IMR-90 (cell line): ENCODE measurements around the gene EFEMP1. TPM values are rescaled to one million over a fixed set of nuclear protein-coding genes. Genes with fewer than 3 reads are reported as not detected.
A peak's percentile ranks its signal among the peaks of the same experiment; 100 is the strongest.

Experiments used
- ATAC-seq: fragments of 200-7000 bp; cut with Tn5 transposase; 2 replicates; pipeline ENCODE4 v1.9.1; 2020; ENCODE audit warnings: low read depth, mild to moderate bottlenecking, moderate library complexity
- BruUV-seq: library from RNA; stranded (reverse); fragments of 400-500 nt; replicated peaks from 2 replicates; lab custom pipeline; 2021; lab: Mats Ljungman, UMichigan
- CTCF ChIA-PET: fragments of 300-600 bp; formaldehyde crosslinking; extraction: SDS; loops from one replicate; lab custom pipeline; 2021; ENCODE audit warnings: antibody characterized with exemption; lab: Yijun Ruan, JAX
- POLR2A ChIA-PET: fragments of 300-600 bp; sonication (Branson Sonifier 250); formaldehyde crosslinking; loops from one replicate; lab custom pipeline; 2022; ENCODE audit warnings: antibody characterized with exemption; ENCODE audit not compliant: unreplicated experiment; lab: Charles Lee
- DNase-seq: peaks from one replicate; pipeline ENCODE4 v3.0.0; 2013
- H2AFZ ChIP-seq: replicated peaks from 2 replicates; pipeline ENCODE3; 2013; ENCODE audit warnings: low read length, mild to moderate bottlenecking; ENCODE audit not compliant: poor library complexity
- H2AK5ac ChIP-seq: 2 replicates; pipeline ENCODE4 v1.6.1; 2013; ENCODE audit warnings: low read depth, low read length, inconsistent platforms
- H2AK9ac ChIP-seq: replicated peaks from 2 replicates; pipeline ENCODE3; 2013; ENCODE audit warnings: mild to moderate bottlenecking, low read depth, low read length, moderate library complexity; ENCODE audit not compliant: poor library complexity
- H2BK120ac ChIP-seq: 2 replicates; pipeline ENCODE4 v1.6.1; 2013; ENCODE audit warnings: low read depth, low read length, inconsistent platforms
- H2BK15ac ChIP-seq: 3 replicates; pipeline ENCODE4 v1.6.1; 2013; ENCODE audit warnings: low read depth, low read length, inconsistent platforms
- H2BK20ac ChIP-seq: 2 replicates; pipeline ENCODE4 v1.6.1; 2013; ENCODE audit warnings: low read depth, mild to moderate bottlenecking, inconsistent platforms, low read length, moderate library complexity
- H2BK5ac ChIP-seq: 2 replicates; pipeline ENCODE4 v1.6.1; 2013; ENCODE audit warnings: mild to moderate bottlenecking, low read depth, low read length, inconsistent platforms; ENCODE audit not compliant: poor library complexity, severe bottlenecking
- H3K14ac ChIP-seq: replicated peaks from 2 replicates; pipeline ENCODE4 v1.6.1; 2013; ENCODE audit warnings: low read depth, low read length, inconsistent platforms
- H3K18ac ChIP-seq: 2 replicates; pipeline ENCODE4 v1.6.1; 2013; ENCODE audit warnings: low read depth, low read length, control low read depth
- H3K23ac ChIP-seq: 2 replicates; pipeline ENCODE4 v1.6.1; 2013; ENCODE audit warnings: low read depth, low read length, inconsistent platforms
- H3K27ac ChIP-seq: 2 replicates; pipeline ENCODE4 v1.5.1; 2013; ENCODE audit warnings: mild to moderate bottlenecking, control low read depth, low read length; ENCODE audit not compliant: insufficient read depth
- H3K27me3 ChIP-seq: 2 replicates; pipeline ENCODE4 v1.6.1; 2013; ENCODE audit warnings: low read length; ENCODE audit not compliant: control insufficient read depth, insufficient read depth
- H3K36me3 ChIP-seq: 2 replicates; pipeline ENCODE4 v1.6.1; 2013; ENCODE audit warnings: low read length, mixed read lengths; ENCODE audit not compliant: control insufficient read depth, insufficient read depth
- H3K4ac ChIP-seq: 2 replicates; pipeline ENCODE4 v1.6.1; 2013; ENCODE audit warnings: low read depth, low read length, inconsistent platforms
- H3K4me1 ChIP-seq: 2 replicates; pipeline ENCODE4 v1.6.1; 2013; ENCODE audit warnings: low read length, mixed read lengths; ENCODE audit not compliant: control insufficient read depth, insufficient read depth
- H3K4me2 ChIP-seq: 2 replicates; pipeline ENCODE4 v1.6.1; 2013; ENCODE audit warnings: low read depth, mild to moderate bottlenecking, control low read depth, low read length, moderate library complexity
- H3K4me3 ChIP-seq: 2 replicates; pipeline ENCODE4 v1.5.1; 2013; ENCODE audit warnings: low read depth, mild to moderate bottlenecking, control low read depth, low read length, moderate library complexity; ENCODE audit not compliant: insufficient read depth
- H3K56ac ChIP-seq: 2 replicates; pipeline ENCODE4 v1.6.1; 2013; ENCODE audit warnings: low read length, inconsistent platforms; ENCODE audit not compliant: insufficient read depth; ENCODE audit errors: extremely low read depth
- H3K79me1 ChIP-seq, 2 experiments: 2 replicates each; pipeline ENCODE4 v1.6.1; 2013; ENCODE audit warnings: low read length in 2 of 2, inconsistent platforms in 1 of 2, low read depth in 1 of 2
- H3K9ac ChIP-seq: 2 replicates; pipeline ENCODE4 v1.6.1; 2013; ENCODE audit warnings: low read depth, low read length, control low read depth
- H3K9me1 ChIP-seq: 2 replicates; pipeline ENCODE4 v1.6.1; 2013; ENCODE audit warnings: low read length, inconsistent platforms; ENCODE audit not compliant: insufficient read depth
- H3K9me3 ChIP-seq: 2 replicates; pipeline ENCODE4 v1.6.1; 2013; ENCODE audit warnings: low read length; ENCODE audit not compliant: control insufficient read depth, insufficient read depth
- H4K20me1 ChIP-seq: 2 replicates; pipeline ENCODE4 v1.6.1; 2013; ENCODE audit warnings: low read length, inconsistent platforms; ENCODE audit not compliant: insufficient read depth
- H4K5ac ChIP-seq: 2 replicates; pipeline ENCODE4 v1.6.1; 2013; ENCODE audit warnings: mild to moderate bottlenecking, low read depth, low read length, control low read depth
- H4K8ac ChIP-seq, 2 experiments: 2 replicates each; pipeline ENCODE4 v1.6.1; 2013; ENCODE audit warnings: low read depth in 2 of 2, low read length in 2 of 2, control low read depth in 1 of 2, inconsistent platforms in 1 of 2
- H4K91ac ChIP-seq: 2 replicates; pipeline ENCODE4 v1.6.1; 2013; ENCODE audit warnings: low read depth, low read length, inconsistent platforms; ENCODE audit not compliant: insufficient read depth
- CEBPB ChIP-seq: IDR thresholded peaks from 2 replicates; pipeline ENCODE4 v1.6.1; 2012; ENCODE audit warnings: low read depth, low read length, improper control_type of control experiment
- MAFK ChIP-seq: IDR thresholded peaks from 2 replicates; pipeline ENCODE4 v1.6.1; 2012; ENCODE audit warnings: low read depth, low read length, improper control_type of control experiment
- MXI1 ChIP-seq: IDR thresholded peaks from 2 replicates; pipeline ENCODE4 v1.6.1; 2012; ENCODE audit warnings: low read depth, mild to moderate bottlenecking, low read length, moderate library complexity, borderline replicate concordance
- NFE2L2 ChIP-seq: fragments of 150-350 bp; IDR thresholded peaks from 2 replicates; pipeline ENCODE4 v1.6.1; 2016; ENCODE audit warnings: low read depth, mild to moderate bottlenecking, low read length
- RAD21 ChIP-seq: IDR thresholded peaks from 2 replicates; pipeline ENCODE4 v1.6.1; 2012; ENCODE audit warnings: low read length, improper control_type of control experiment
- SMC3 ChIP-seq: fragments of 150-350 bp; IDR thresholded peaks from 2 replicates; pipeline ENCODE4 v1.6.1; 2016; ENCODE audit warnings: low read depth, mild to moderate bottlenecking, antibody characterized with exemption, low read length, moderate library complexity
- WGBS, 2 experiments: methylation state at CpG; one replicate each; pipeline versions ENCODE4 v1.1.5 to v1.1.7; 2013; ENCODE audit warnings: missing lambda C conversion rate in 2 of 2; ENCODE audit not compliant: insufficient read length in 1 of 2; ENCODE audit errors: extremely low coverage in 2 of 2; 5-methylcytosine and 5-hydroxymethylcytosine counted together
- dilution Hi-C: fragments of 300-500 bp; cut with HindIII; formaldehyde crosslinking; loops from one replicate; pipeline ENCODE4 v1.14.3; 2018; ENCODE audit warnings: low sequenced_read_pairs; ENCODE audit not compliant: unreplicated experiment
- in situ Hi-C: fragments of 300-500 bp; cut with MboI; formaldehyde crosslinking; loops from 3 replicates; pipeline ENCODE4 v1.14.3; 2019; ENCODE audit warnings: low sequenced_read_pairs, inconsistent platforms, mixed read lengths
- intact Hi-C: fragments of 100-400 bp; cut with micrococcal nuclease; formaldehyde crosslinking; loops from 2 replicates; pipeline ENCODE4 v1.10.0; 2022
- polyA plus RNA-seq, 3 experiments: library from polyadenylated mRNA; depleted of rRNA; stranded (reverse); fragments of >200 nt; gene quantifications; 2 replicates each; pipeline ENCODE4 v1.2.3, GENCODE V29; 2012; ENCODE audit warnings: low replicate concordance in 1 of 3
- total RNA-seq: library from RNA; depleted of rRNA; stranded (reverse); fragments of >200 nt; gene quantifications from 2 replicates; pipeline ENCODE4 v1.2.3, GENCODE V29; 2012
- TF ChIP-seq, protein P1 (sequence below): conservative IDR thresholded peaks from 2 replicates; pipeline ENCODE4 v1.5.1; 2012; ENCODE audit warnings: mild to moderate bottlenecking, low read depth, low read length, improper control_type of control experiment

The EFEMP1 gene
- total and polyA plus RNA-seq, 2 of the 4 experiments (the other 2 are of a cell fraction): 214 to 219 TPM

DNA sequence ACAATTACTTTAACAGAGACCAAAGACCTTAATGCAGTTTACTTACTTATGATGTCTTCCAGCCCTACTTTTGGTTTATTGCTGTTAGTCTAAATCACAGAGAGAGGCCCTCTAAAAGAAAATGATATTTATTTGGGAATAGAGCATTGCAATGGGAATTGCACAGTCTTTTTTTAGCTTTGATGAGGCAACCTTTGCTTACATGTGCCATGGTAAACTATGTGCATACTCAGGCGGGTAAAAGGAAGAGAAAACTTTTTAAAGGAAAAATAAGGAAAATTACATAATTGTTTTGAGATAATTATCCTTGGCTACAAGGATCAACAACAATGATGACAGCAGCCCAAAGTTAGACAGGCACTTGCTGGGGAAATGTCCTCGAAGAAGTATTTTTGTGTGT is 78.6 kb downstream of the EFEMP1 start:
- Histone ChIP-seq H2BK15ac (no peak overlapping the region), H3K4ac (no peak overlapping the region), H2AK9ac (no peak overlapping the region), H3K14ac (no peak overlapping the region), H3K9ac (no peak overlapping the region), H4K91ac (no peak overlapping the region; the same call in 1 of the 2 replicates), H3K18ac (no peak overlapping the region), H3K4me3 (no peak overlapping the region), H3K79me1 (no peaks in the 10 kb centered on the region), H2BK5ac (peak overlapping the region; percentile 82), H2AFZ (no peak overlapping the region), H3K27ac (no peak overlapping the region), H3K23ac (no peak overlapping the region), H3K9me3 (no peaks in the 10 kb centered on the region), H3K56ac (no peak overlapping the region), H2AK5ac (no peak overlapping the region), H3K27me3 (no peaks in the 10 kb centered on the region), H2BK20ac (no peak overlapping the region), H3K4me1 (peaks cover 22% of the 10 kb centered on the region), H4K5ac (no peak overlapping the region), H4K20me1 (no peaks in the 10 kb centered on the region), H4K8ac (peak overlapping the region in 1 of 2 experiments; percentile 63; a peak in 1 of 4 replicates), H3K36me3 (no peaks in the 10 kb centered on the region), H2BK120ac (peak overlapping the region; percentile 78; the same call in 1 of the 2 replicates), H3K4me2 (no peak overlapping the region), H3K9me1 (peaks cover 3% of the 10 kb centered on the region)
- dilution Hi-C loops (no loop called here), intact Hi-C loops (no loop called here), in situ Hi-C loops (no loop called here)
- ATAC-seq: no peak
- TF ChIP-seq, protein P1, sequence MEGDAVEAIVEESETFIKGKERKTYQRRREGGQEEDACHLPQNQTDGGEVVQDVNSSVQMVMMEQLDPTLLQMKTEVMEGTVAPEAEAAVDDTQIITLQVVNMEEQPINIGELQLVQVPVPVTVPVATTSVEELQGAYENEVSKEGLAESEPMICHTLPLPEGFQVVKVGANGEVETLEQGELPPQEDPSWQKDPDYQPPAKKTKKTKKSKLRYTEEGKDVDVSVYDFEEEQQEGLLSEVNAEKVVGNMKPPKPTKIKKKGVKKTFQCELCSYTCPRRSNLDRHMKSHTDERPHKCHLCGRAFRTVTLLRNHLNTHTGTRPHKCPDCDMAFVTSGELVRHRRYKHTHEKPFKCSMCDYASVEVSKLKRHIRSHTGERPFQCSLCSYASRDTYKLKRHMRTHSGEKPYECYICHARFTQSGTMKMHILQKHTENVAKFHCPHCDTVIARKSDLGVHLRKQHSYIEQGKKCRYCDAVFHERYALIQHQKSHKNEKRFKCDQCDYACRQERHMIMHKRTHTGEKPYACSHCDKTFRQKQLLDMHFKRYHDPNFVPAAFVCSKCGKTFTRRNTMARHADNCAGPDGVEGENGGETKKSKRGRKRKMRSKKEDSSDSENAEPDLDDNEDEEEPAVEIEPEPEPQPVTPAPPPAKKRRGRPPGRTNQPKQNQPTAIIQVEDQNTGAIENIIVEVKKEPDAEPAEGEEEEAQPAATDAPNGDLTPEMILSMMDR: no peak
- TF ChIP-seq MXI1 (no peak), SMC3 (no peak), RAD21 (no peak), CEBPB (no peak), MAFK (no peak), NFE2L2 (no peak)
- no TSS peak for BruUV-seq
- POLR2A ChIA-PET: no interaction called here
- no peak for DNase-seq
- WGBS, 2 experiments: no CpG with 5 or more reads among the region's 2 CpGs
- CTCF ChIA-PET: interaction anchor here (1.1 kb wide), 1 partner anchor 11 kb away, joined by 3 read pairs; no protein-coding TSS in a partner anchor
